ENCODE data around the gene LSP1.

The LSP1 gene

GRCh38 chr11:1928891-1929541 is 76.1 kb downstream of the LSP1 start:
- in situ Hi-C loops (cut with HindIII; ENCODE audit: low pct_unique_long_range_greater_than_20kb, low sequenced_read_pairs): no loop called here
- no peak for TF ChIP-seq JUND (IDR thresholded peaks at IDR 0.05; ENCODE audit: low read depth)
- no peak for DNase-seq (ENCODE audit: low read depth in 1 of 2, low spot score in 1 of 2)

GRCh38 chr11:1929621-1930461 is 77.0 kb downstream of the LSP1 start:
- TF ChIP-seq JUND (IDR thresholded peaks at IDR 0.05; ENCODE audit: low read depth): no peak
- in situ Hi-C loops (cut with HindIII; ENCODE audit: low pct_unique_long_range_greater_than_20kb, low sequenced_read_pairs): no loop called here
- DNase-seq (ENCODE audit: low read depth in 1 of 2, low spot score in 1 of 2): no peak

- no peak for TF ChIP-seq JUND (IDR thresholded peaks at IDR 0.05; ENCODE audit: low read depth)
- DNase-seq (ENCODE audit: low read depth in 1 of 2, low spot score in 1 of 2): no peak
- in situ Hi-C loops (cut with HindIII; ENCODE audit: low pct_unique_long_range_greater_than_20kb, low sequenced_read_pairs): no loop called here
Measured at GRCh38 chr11:1930462-1930830, 77.6 kb downstream of the LSP1 start.

- in situ Hi-C loops (cut with HindIII; ENCODE audit: low pct_unique_long_range_greater_than_20kb, low sequenced_read_pairs): no loop called here
- DNase-seq (ENCODE audit: low read depth in 1 of 2, low spot score in 1 of 2): no peak
- no peak for TF ChIP-seq JUND (IDR thresholded peaks at IDR 0.05; ENCODE audit: low read depth)
Measured at GRCh38 chr11:1931341-1932104, 78.6 kb downstream of the LSP1 start.

GRCh38 chr11:1932105-1932480 is 79.2 kb downstream of the LSP1 start:
- TF ChIP-seq JUND (IDR thresholded peaks at IDR 0.05; ENCODE audit: low read depth): no peak
- no peak for DNase-seq (ENCODE audit: low read depth in 1 of 2, low spot score in 1 of 2)
- in situ Hi-C loops (cut with HindIII; ENCODE audit: low pct_unique_long_range_greater_than_20kb, low sequenced_read_pairs): no loop called here

- DNase-seq (ENCODE audit: low read depth in 1 of 2, low spot score in 1 of 2): no peak
- in situ Hi-C loops (cut with HindIII; ENCODE audit: low pct_unique_long_range_greater_than_20kb, low sequenced_read_pairs): no loop called here
- TF ChIP-seq JUND (IDR thresholded peaks at IDR 0.05; ENCODE audit: low read depth): no peak
Measured at GRCh38 chr11:1932681-1933080, 79.8 kb downstream of the LSP1 start.

- DNase-seq (ENCODE audit: low read depth in 1 of 2, low spot score in 1 of 2): no peak
- TF ChIP-seq JUND (IDR thresholded peaks at IDR 0.05; ENCODE audit: low read depth): no peak
- in situ Hi-C loops (cut with HindIII; ENCODE audit: low pct_unique_long_range_greater_than_20kb, low sequenced_read_pairs): no loop called here
Measured at GRCh38 chr11:1933416-1934334, 80.8 kb downstream of the LSP1 start.

GRCh38 chr11:1934335-1935155 is 81.7 kb downstream of the LSP1 start:
- TF ChIP-seq JUND (IDR thresholded peaks at IDR 0.05; ENCODE audit: low read depth): no peak
- DNase-seq (ENCODE audit: low read depth in 1 of 2, low spot score in 1 of 2): no peak
- in situ Hi-C loops (cut with HindIII; ENCODE audit: low pct_unique_long_range_greater_than_20kb, low sequenced_read_pairs): no loop called here

GRCh38 chr11:1935156-1936071 is 82.5 kb downstream of the LSP1 start:
- no peak for DNase-seq (ENCODE audit: low read depth in 1 of 2, low spot score in 1 of 2)
- TF ChIP-seq JUND (IDR thresholded peaks at IDR 0.05; ENCODE audit: low read depth): no peak
- in situ Hi-C loops (cut with HindIII; ENCODE audit: low pct_unique_long_range_greater_than_20kb, low sequenced_read_pairs): no loop called here

- in situ Hi-C loops (cut with HindIII; ENCODE audit: low pct_unique_long_range_greater_than_20kb, low sequenced_read_pairs): no loop called here
- TF ChIP-seq JUND (IDR thresholded peaks at IDR 0.05; ENCODE audit: low read depth): no peak
- no peak for DNase-seq (ENCODE audit: low read depth in 1 of 2, low spot score in 1 of 2)
Measured at GRCh38 chr11:1936072-1936780, 83.3 kb downstream of the LSP1 start.

Measured in T47D (cell line).